GM12874 (cell line): ENCODE measurements around the gene LRATD1.

Experiments
- TF ChIP-seq, protein P1 (sequence below): IDR thresholded peaks from 2 replicates; pipeline ENCODE4 v1.5.1; 2011; ENCODE audit warnings: low read depth, mild to moderate bottlenecking, control low read depth, low read length, moderate library complexity; ENCODE audit not compliant: insufficient read depth

LRATD1 gene

DNA sequence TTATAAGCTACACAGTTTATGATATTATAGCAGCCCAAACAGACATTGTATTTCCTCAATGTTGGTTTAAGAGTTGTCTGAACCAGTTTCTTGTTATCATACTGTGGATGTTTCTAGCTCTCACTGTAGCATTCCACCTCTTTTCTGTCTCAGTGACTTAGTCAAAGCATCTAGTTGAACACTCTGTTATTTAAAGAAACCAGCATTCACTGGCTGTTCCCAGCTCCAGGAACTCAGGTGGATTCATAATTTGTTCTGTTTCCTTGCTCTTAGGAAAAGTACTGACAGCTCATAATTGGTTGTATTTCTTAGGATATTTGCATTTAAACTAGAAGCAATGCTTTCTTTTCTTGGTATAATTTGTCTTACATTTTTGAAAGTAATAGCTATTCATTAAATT is 17.5 kb downstream of the LRATD1 start:
- TF ChIP-seq, protein P1, sequence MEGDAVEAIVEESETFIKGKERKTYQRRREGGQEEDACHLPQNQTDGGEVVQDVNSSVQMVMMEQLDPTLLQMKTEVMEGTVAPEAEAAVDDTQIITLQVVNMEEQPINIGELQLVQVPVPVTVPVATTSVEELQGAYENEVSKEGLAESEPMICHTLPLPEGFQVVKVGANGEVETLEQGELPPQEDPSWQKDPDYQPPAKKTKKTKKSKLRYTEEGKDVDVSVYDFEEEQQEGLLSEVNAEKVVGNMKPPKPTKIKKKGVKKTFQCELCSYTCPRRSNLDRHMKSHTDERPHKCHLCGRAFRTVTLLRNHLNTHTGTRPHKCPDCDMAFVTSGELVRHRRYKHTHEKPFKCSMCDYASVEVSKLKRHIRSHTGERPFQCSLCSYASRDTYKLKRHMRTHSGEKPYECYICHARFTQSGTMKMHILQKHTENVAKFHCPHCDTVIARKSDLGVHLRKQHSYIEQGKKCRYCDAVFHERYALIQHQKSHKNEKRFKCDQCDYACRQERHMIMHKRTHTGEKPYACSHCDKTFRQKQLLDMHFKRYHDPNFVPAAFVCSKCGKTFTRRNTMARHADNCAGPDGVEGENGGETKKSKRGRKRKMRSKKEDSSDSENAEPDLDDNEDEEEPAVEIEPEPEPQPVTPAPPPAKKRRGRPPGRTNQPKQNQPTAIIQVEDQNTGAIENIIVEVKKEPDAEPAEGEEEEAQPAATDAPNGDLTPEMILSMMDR: no peak

DNA sequence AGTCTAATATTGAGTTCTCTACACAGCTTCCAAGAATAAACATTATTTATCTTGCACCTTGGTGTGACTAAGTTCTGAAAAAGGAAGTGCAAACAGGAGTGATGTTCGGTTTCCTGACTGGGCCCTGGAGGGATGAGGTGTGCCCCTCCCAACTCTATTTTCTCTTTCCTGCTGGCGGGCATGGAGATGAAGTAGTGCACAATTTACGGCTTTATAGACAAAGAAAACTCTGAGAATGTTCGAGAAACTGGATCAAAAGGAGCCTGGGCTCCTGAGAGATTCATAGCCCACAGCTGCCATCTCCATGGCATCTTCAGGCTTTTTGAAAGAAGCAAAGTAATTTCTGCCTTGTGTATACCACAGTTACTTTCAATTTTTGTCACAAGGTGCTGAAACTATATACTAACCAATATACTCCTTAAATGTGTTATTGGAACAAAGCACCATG is 22.3 kb downstream of the LRATD1 start:
- TF ChIP-seq, protein P1: no peak

DNA sequence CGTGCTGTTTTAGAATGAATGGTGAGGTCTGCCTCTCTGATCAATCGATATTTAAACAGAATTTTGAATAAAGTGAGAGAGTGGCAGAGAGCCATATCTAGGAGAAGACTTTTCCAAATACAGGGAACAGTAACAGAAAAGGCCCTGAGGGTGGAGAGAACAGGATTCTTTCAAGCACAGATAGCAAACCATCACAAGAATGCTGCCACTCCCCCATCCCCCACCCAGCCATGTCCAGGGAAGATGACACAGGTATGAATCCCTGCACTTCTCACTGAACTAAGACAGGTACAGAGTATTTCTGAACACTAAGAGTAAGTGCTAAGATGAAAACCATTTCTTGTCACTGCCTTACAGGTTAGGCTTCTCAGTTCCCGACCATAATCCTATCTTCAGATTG is 23.6 kb downstream of the LRATD1 start:
- TF ChIP-seq, protein P1: no peak

DNA sequence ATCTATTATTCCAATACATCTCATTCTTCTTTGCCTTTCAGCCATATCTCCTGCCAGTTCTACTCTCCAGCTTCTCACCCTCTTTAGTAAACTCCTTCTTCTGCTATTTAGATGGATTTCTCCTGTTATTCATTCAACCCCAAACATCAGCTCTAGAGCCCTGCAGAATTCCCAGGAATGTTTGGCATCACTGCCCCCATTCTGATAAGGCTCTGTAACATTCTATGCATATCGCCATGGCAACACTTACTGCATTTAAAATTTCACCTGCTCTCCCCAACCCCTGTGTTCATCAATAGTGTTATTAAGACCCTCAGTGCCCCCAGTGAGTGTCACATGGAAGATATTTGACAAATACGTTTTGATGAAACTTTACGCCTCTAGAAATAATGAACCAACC is 28.6 kb downstream of the LRATD1 start:
- TF ChIP-seq, protein P1: no peak

DNA sequence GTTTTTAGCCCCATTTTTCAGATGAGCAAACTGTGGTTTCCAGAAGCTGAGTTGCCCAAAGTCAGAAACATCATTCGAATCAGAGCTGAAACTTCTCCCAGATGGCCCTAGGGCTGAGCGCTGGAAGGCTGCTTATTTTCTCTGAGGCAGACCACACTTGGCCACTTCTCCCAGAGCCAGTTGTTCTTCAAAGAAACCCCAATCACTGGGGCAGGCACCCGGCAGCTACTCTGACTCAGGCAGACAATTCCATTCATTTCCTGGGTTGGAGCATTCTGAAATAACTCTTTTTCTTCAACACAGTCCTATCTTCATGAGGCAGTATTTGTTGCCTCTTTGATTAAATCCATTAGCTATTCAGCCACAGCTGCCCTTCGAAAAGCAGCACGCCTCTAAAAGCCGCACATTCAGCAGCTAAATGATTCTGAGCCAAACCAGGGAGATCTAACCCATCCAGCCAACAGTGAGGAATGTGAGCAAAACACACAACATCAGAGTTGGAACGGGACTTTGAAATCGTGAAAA is 40.9 kb downstream of the LRATD1 start:
- TF ChIP-seq, protein P1: no peak

DNA sequence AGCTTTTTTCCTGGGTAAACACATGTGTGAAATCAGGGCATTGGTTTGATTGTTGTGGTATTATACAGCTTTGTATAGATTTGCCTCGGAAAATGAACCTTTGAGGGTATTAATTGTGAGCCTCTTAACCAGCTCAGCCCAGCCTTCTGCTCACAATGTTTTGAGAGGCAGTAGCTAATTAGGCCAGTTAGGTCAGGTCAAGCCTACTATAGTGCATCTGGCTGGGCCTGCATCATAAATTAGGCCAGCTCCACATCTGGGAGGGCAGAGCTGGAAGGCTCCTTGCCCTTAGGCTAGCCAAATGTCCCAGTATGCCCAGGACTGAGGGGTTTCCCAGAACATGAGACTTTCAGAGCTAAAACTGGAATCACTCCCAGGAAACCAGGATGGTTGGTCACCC is 43.0 kb downstream of the LRATD1 start:
- TF ChIP-seq, protein P1: no peak

DNA sequence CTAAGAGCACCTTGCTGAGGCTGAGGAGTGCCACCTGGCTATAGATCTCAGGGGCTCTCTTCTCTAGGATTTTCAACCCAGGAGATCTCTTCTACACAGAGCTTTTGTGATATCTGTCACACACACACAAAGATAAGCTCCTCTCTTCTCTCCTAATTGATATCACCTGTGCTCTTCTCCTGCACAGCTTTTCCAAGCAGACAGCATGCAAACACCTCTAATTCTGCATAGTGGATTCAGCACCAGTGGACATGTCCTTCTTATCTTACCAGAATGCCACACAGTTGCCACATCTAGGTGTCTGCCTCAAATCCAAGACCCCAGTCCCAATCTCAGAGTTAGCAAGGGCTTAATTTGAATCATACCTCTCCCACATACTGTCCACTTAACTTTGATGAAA is 43.9 kb downstream of the LRATD1 start:
- TF ChIP-seq, protein P1: no peak

DNA sequence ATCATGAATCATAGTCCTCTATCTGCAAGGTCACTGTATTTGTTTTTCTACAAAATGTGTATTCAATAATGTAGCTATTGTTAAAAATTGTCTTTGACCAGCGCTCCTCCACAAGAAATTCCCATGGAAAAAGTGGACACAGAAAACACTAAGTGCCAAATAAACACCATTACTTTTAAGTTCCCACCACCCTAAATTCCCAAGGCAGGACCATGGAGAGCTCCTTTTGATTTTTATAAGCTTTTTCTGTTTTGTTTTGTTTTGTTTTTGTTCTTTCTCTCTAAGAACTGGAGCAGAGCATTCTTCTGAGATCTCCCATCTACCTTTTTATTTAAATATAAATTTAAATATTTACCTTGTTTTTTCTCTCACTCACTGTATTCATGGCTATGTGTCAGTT is 44.5 kb downstream of the LRATD1 start:
- TF ChIP-seq, protein P1: no peak
